HEK293 (cell line): ENCODE data around the gene SOHLH2.

Source experiments
- CTCF ChIA-PET: fragments of 350-600 bp; formaldehyde crosslinking; extraction: SDS; loops from one replicate; lab custom pipeline; 2021; ENCODE audit warnings: antibody characterized with exemption; lab: Yijun Ruan, JAX
- POLR2A ChIA-PET: fragments of 300-600 bp; formaldehyde crosslinking; extraction: SDS; loops from one replicate; lab custom pipeline; 2020; ENCODE audit warnings: antibody characterized with exemption, inconsistent platforms; lab: Yijun Ruan, JAX
- H3K27ac ChIP-seq: fragments of 200-500 bp; sonication (Bioruptor generic); 2 replicates; pipeline ENCODE4 v1.5.1; 2014; ENCODE audit warnings: low read depth, low read length, control low read depth, inconsistent platforms; ENCODE audit errors: extremely low read depth
- H3K36me3 ChIP-seq, 2 experiments: fragments of 200-500 bp in 1 of 2; sonication (Bioruptor generic) in 1 of 2; 1 replicate in 1 of 2; 2 replicates in 1 of 2; pipeline ENCODE4 v1.5.1; 2014 to 2017; ENCODE audit warnings: inconsistent platforms in 2 of 2, low read length in 2 of 2; ENCODE audit not compliant: control insufficient read depth in 2 of 2, insufficient read depth in 1 of 2
- H3K4me1 ChIP-seq: fragments of 200-500 bp; sonication (Bioruptor generic); 2 replicates; pipeline ENCODE4 v1.5.1; 2014; ENCODE audit warnings: mild to moderate bottlenecking, low read length, inconsistent platforms; ENCODE audit not compliant: control insufficient read depth, insufficient read depth
- H3K4me3 ChIP-seq: 2 replicates; pipeline ENCODE4 v1.5.1; 2011; ENCODE audit warnings: low read depth, mild to moderate bottlenecking, control low read depth, low read length, moderate library complexity
- H3K9me3 ChIP-seq: fragments of 200-500 bp; sonication (Bioruptor generic); 2 replicates; pipeline ENCODE4 v1.5.1; 2014; ENCODE audit warnings: low read depth, low read length, inconsistent platforms; ENCODE audit not compliant: control insufficient read depth, insufficient read depth
- BCL11A ChIP-seq: fragments of 450-650 bp; formaldehyde crosslinking; IDR thresholded peaks from 2 replicates; pipeline ENCODE4 v1.5.1; 2016; ENCODE audit warnings: low read depth, missing biosample characterization, missing genetic modification characterization
- FEZF1 ChIP-seq: fragments of 450-650 bp; formaldehyde crosslinking; IDR thresholded peaks from 2 replicates; pipeline ENCODE4 v1.5.1; 2016; ENCODE audit warnings: missing biosample characterization, missing genetic modification characterization
- GFI1B ChIP-seq: fragments of 450-650 bp; formaldehyde crosslinking; IDR thresholded peaks from 2 replicates; pipeline ENCODE4 v1.5.1; 2016; ENCODE audit warnings: missing biosample characterization, missing genetic modification characterization
- GLIS1 ChIP-seq: fragments of 450-650 bp; formaldehyde crosslinking; IDR thresholded peaks from 2 replicates; pipeline ENCODE4 v1.5.1; 2016; ENCODE audit warnings: missing biosample characterization, missing genetic modification characterization
- IKZF3 ChIP-seq: fragments of 450-650 bp; IDR thresholded peaks from 2 replicates; pipeline ENCODE4 v1.5.0; 2018; ENCODE audit warnings: missing biosample characterization, mild to moderate bottlenecking, missing genetic modification characterization, moderate library complexity
- KLF1 ChIP-seq: fragments of 450-650 bp; formaldehyde crosslinking; IDR thresholded peaks from 2 replicates; pipeline ENCODE4 v1.5.1; 2016; ENCODE audit warnings: missing biosample characterization, missing genetic modification characterization
- MYNN ChIP-seq: fragments of 450-650 bp; formaldehyde crosslinking; IDR thresholded peaks from 2 replicates; pipeline ENCODE4 v1.5.1; 2016; ENCODE audit warnings: missing biosample characterization, missing genetic modification characterization, borderline replicate concordance
- PRDM4 ChIP-seq: fragments of 450-650 bp; formaldehyde crosslinking; IDR thresholded peaks from 2 replicates; pipeline ENCODE4 v1.5.1; 2017; ENCODE audit warnings: missing biosample characterization, missing genetic modification characterization
- SP7 ChIP-seq: fragments of 450-650 bp; formaldehyde crosslinking; IDR thresholded peaks from 2 replicates; pipeline ENCODE4 v1.5.1; 2016; ENCODE audit warnings: missing biosample characterization, missing genetic modification characterization
- ZBTB10 ChIP-seq: fragments of 450-650 bp; formaldehyde crosslinking; IDR thresholded peaks from 2 replicates; pipeline ENCODE4 v1.5.1; 2016; ENCODE audit warnings: missing biosample characterization, missing genetic modification characterization
- ZIC2 ChIP-seq: fragments of 450-650 bp; formaldehyde crosslinking; IDR thresholded peaks from 2 replicates; pipeline ENCODE4 v1.5.1; 2016; ENCODE audit warnings: missing biosample characterization, missing genetic modification characterization
- ZNF114 ChIP-seq: fragments of 450-650 bp; formaldehyde crosslinking; IDR thresholded peaks from 2 replicates; pipeline ENCODE4 v1.5.0; 2017; ENCODE audit warnings: missing biosample characterization, missing genetic modification characterization
- ZNF24 ChIP-seq: fragments of 450-650 bp; formaldehyde crosslinking; IDR thresholded peaks from 2 replicates; pipeline ENCODE4 v1.5.1; 2016; ENCODE audit warnings: missing biosample characterization, missing genetic modification characterization
- ZNF280D ChIP-seq: fragments of 450-650 bp; formaldehyde crosslinking; IDR thresholded peaks from 2 replicates; pipeline ENCODE4 v1.5.1; 2016; ENCODE audit warnings: missing biosample characterization, missing genetic modification characterization
- ZNF362 ChIP-seq: fragments of 450-650 bp; formaldehyde crosslinking; IDR thresholded peaks from 2 replicates; pipeline ENCODE4 v1.5.1; 2016; ENCODE audit warnings: missing biosample characterization, missing genetic modification characterization
- ZNF544 ChIP-seq: fragments of 450-650 bp; formaldehyde crosslinking; IDR thresholded peaks from 2 replicates; pipeline ENCODE4 v1.5.0; 2017; ENCODE audit warnings: missing biosample characterization, missing genetic modification characterization
- ZNF701 ChIP-seq: fragments of 450-650 bp; formaldehyde crosslinking; IDR thresholded peaks from 2 replicates; pipeline ENCODE4 v1.5.1; 2016; ENCODE audit warnings: missing biosample characterization, missing genetic modification characterization
- ZNF830 ChIP-seq: fragments of 450-650 bp; IDR thresholded peaks from 2 replicates; pipeline ENCODE4 v1.5.0; 2018; ENCODE audit warnings: missing biosample characterization, missing genetic modification characterization, low read depth, mild to moderate bottlenecking, moderate library complexity
- ZSCAN23 ChIP-seq: fragments of 450-650 bp; formaldehyde crosslinking; IDR thresholded peaks from 2 replicates; pipeline ENCODE4 v1.5.1; 2016; ENCODE audit warnings: missing biosample characterization, missing genetic modification characterization
- TF ChIP-seq, protein P1 (sequence below): fragments of 450-650 bp; formaldehyde crosslinking; IDR thresholded peaks from 2 replicates; pipeline ENCODE4 v1.5.1; 2016; ENCODE audit warnings: missing biosample characterization, missing genetic modification characterization
- TF ChIP-seq, protein P2 (sequence below): fragments of 450-650 bp; formaldehyde crosslinking; IDR thresholded peaks from 2 replicates; pipeline ENCODE4 v1.5.0; 2017; ENCODE audit warnings: missing biosample characterization, missing genetic modification characterization, borderline replicate concordance

SOHLH2 gene

DNA sequence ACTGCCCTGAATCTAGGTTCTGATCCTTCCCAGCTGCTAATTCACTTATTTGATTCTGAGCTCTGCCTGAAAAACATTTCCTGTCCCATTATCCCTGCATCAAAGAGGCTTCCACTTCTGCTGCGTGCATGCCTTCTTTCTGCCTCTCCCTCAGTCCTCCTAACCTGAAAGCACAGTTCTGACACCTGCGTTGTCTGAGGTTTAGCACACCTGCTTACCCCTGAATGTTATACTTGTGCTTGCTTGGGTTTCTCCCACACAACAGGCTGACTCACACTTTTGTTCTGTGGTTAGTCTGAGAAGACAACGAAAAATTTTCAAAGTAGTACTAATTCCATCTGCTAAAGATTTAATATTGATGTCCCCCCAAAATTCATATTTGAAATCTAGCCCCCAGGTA, 3.1 kb upstream of the SOHLH2 start:
- TF ChIP-seq ZNF114 (tag by site-specific recombination): no peak
- no peak for TF ChIP-seq ZNF544 (tag by site-specific recombination)
- no peak for TF ChIP-seq ZNF701
- no peak for TF ChIP-seq BCL11A (tag by site-specific recombination)
- TF ChIP-seq, protein P1, sequence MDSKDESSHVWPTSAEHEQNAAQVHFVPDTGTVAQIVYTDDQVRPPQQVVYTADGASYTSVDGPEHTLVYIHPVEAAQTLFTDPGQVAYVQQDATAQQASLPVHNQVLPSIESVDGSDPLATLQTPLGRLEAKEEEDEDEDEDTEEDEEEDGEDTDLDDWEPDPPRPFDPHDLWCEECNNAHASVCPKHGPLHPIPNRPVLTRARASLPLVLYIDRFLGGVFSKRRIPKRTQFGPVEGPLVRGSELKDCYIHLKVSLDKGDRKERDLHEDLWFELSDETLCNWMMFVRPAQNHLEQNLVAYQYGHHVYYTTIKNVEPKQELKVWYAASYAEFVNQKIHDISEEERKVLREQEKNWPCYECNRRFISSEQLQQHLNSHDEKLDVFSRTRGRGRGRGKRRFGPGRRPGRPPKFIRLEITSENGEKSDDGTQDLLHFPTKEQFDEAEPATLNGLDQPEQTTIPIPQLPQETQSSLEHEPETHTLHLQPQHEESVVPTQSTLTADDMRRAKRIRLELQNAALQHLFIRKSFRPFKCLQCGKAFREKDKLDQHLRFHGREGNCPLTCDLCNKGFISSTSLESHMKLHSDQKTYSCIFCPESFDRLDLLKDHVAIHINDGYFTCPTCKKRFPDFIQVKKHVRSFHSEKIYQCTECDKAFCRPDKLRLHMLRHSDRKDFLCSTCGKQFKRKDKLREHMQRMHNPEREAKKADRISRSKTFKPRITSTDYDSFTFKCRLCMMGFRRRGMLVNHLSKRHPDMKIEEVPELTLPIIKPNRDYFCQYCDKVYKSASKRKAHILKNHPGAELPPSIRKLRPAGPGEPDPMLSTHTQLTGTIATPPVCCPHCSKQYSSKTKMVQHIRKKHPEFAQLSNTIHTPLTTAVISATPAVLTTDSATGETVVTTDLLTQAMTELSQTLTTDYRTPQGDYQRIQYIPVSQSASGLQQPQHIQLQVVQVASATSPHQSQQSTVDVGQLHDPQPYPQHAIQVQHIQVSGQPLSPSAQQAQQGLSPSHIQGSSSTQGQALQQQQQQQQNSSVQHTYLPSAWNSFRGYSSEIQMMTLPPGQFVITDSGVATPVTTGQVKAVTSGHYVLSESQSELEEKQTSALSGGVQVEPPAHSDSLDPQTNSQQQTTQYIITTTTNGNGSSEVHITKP: no peak
- no peak for TF ChIP-seq KLF1
- no peak for TF ChIP-seq GLIS1 (tag by site-specific recombination)
- no peak for TF ChIP-seq ZBTB10 (tag by site-specific recombination)
- TF ChIP-seq, protein P2, sequence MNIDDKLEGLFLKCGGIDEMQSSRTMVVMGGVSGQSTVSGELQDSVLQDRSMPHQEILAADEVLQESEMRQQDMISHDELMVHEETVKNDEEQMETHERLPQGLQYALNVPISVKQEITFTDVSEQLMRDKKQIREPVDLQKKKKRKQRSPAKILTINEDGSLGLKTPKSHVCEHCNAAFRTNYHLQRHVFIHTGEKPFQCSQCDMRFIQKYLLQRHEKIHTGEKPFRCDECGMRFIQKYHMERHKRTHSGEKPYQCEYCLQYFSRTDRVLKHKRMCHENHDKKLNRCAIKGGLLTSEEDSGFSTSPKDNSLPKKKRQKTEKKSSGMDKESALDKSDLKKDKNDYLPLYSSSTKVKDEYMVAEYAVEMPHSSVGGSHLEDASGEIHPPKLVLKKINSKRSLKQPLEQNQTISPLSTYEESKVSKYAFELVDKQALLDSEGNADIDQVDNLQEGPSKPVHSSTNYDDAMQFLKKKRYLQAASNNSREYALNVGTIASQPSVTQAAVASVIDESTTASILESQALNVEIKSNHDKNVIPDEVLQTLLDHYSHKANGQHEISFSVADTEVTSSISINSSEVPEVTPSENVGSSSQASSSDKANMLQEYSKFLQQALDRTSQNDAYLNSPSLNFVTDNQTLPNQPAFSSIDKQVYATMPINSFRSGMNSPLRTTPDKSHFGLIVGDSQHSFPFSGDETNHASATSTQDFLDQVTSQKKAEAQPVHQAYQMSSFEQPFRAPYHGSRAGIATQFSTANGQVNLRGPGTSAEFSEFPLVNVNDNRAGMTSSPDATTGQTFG (tag by site-specific recombination): no peak
- TF ChIP-seq ZNF280D (tag by site-specific recombination): no peak
- Histone ChIP-seq H3K9me3 (no peaks in the 10 kb centered on the region), H3K4me3 (no peak overlapping the region), H3K36me3 (no peaks in the 10 kb centered on the region), H3K27ac (no peak overlapping the region), H3K4me1 (no peaks in the 10 kb centered on the region)
- CTCF ChIA-PET: no interaction called here
- POLR2A ChIA-PET: no interaction called here

GRCh38 chr13:36212789-36213188, 1.6 kb downstream of the SOHLH2 start:
- CTCF ChIA-PET: no interaction called here
- POLR2A ChIA-PET: no interaction called here
- Histone ChIP-seq H3K27ac (no peak overlapping the region), H3K36me3 (no peaks in the 10 kb centered on the region), H3K9me3 (no peaks in the 10 kb centered on the region), H3K4me1 (no peaks in the 10 kb centered on the region), H3K4me3 (no peak overlapping the region)
- TF ChIP-seq FEZF1 (tag by site-specific recombination) (no peak), ZSCAN23 (tag by site-specific recombination) (no peak), ZNF24 (no peak), SP7 (peak; percentile 80), ZNF830 (tag by site-specific recombination) (no peak), PRDM4 (tag by site-specific recombination) (no peak), ZNF362 (tag by site-specific recombination) (no peak), IKZF3 (no peak), ZIC2 (tag by site-specific recombination) (peak; percentile 54; the same call in 1 of the 2 replicates), GFI1B (no peak), MYNN (tag by site-specific recombination) (no peak)
